ENCODE results near the gene TRIM33. TPM values are rescaled to one million over a fixed set of nuclear protein-coding genes. Genes with fewer than 3 reads are reported as not detected.

TRIM33 gene
- 10 to 100 TPM; 39.5 to 43.4 TPM for total RNA-seq

- H3K4me1 Mint-ChIP-seq (ENCODE audit: low read depth) = peaks cover 43% of the 10 kb centered on the region
- no peaks in the 10 kb centered on the region for H3K9me3 Mint-ChIP-seq (ENCODE audit: insufficient read depth)
- peak within 1 kb of the TSS; percentile 93 for H3K27ac Mint-ChIP-seq
- POLR2A ChIA-PET = interaction anchor here (0.7 to 2.6 kb wide), 16 partner anchors 10 to 246 kb away, joined by 3 to 13 read pairs (median 4); partner anchors contain the start of genes BCAS2 and CSDE1
- peaks cover 3% of the 10 kb centered on the region for H3K27me3 Mint-ChIP-seq (ENCODE audit: low read depth)
- peak; percentile 78 for ATAC-seq
- DNase-seq = peak; percentile 92
- CTCF ChIA-PET = interaction anchor here (0.7 to 1.6 kb wide), 8 partner anchors 14 to 1140 kb away, joined by 3 to 7 read pairs (median 3); no protein-coding TSS in a partner anchor
- peak within 1 kb of the TSS; percentile 88 for H3K4me3 Mint-ChIP-seq
- peaks cover 26% of the 10 kb centered on the region for H3K36me3 Mint-ChIP-seq (ENCODE audit: low read depth)
Measured at GRCh38 chr1:114511032-114511785, at the start of gene TRIM33. TRIM33 (minus strand) TSS chr1:114511203; CDS start chr1:114511076, 127 bp downstream.

- ChIA-PET CTCF (interaction anchor here (0.7 to 1.6 kb wide), 8 partner anchors 48 to 583 kb away, joined by 3 to 7 read pairs (median 4); partner anchors contain the start of gene OLFML3), POLR2A (no interaction called here)
- Mint-ChIP-seq H3K36me3 (ENCODE audit: low read depth) (peaks cover 9% of the 10 kb centered on the region), H3K9me3 (ENCODE audit: insufficient read depth) (no peaks in the 10 kb centered on the region), H3K4me1 (ENCODE audit: low read depth) (peaks cover 4% of the 10 kb centered on the region), H3K27me3 (ENCODE audit: low read depth) (no peaks in the 10 kb centered on the region), H3K27ac (no peak overlapping the region), H3K4me3 (no peak overlapping the region)
- ATAC-seq (no peak), DNase-seq (no peak)
Measured at GRCh38 chr1:114559356-114559755, 48.4 kb upstream of the TRIM33 start.

GRCh38 chr1:114558544-114558943 lies 47.5 kb upstream of the TRIM33 start:
- no peaks in the 10 kb centered on the region for H3K27me3 Mint-ChIP-seq (ENCODE audit: low read depth)
- peaks cover 4% of the 10 kb centered on the region for H3K36me3 Mint-ChIP-seq (ENCODE audit: low read depth)
- CTCF ChIA-PET = interaction anchor here (0.7 to 1.6 kb wide), 4 partner anchors 106 to 583 kb away, joined by 3 to 7 read pairs (median 4); no protein-coding TSS in a partner anchor
- no peaks in the 10 kb centered on the region for H3K9me3 Mint-ChIP-seq (ENCODE audit: insufficient read depth)
- H3K4me1 Mint-ChIP-seq (ENCODE audit: low read depth) = peaks cover 4% of the 10 kb centered on the region
- POLR2A ChIA-PET = no interaction called here
- H3K4me3 Mint-ChIP-seq = no peak overlapping the region
- no peak overlapping the region for H3K27ac Mint-ChIP-seq
- ATAC-seq (no peak), DNase-seq (no peak)

- H3K27me3 Mint-ChIP-seq (ENCODE audit: low read depth) = no peaks in the 10 kb centered on the region
- POLR2A ChIA-PET = interaction anchor here (0.6 to 1.1 kb wide), 2 partner anchors 24 to 42 kb away, joined by 3 to 6 read pairs; no protein-coding TSS in a partner anchor
- H3K36me3 Mint-ChIP-seq (ENCODE audit: low read depth) = no peaks in the 10 kb centered on the region
- H3K4me1 Mint-ChIP-seq (ENCODE audit: low read depth) = no peaks in the 10 kb centered on the region
- CTCF ChIA-PET = interaction anchor here (2.4 kb wide), 1 partner anchor 207 kb away, joined by 12 read pairs; no protein-coding TSS in a partner anchor
- no peaks in the 10 kb centered on the region for H3K9me3 Mint-ChIP-seq (ENCODE audit: insufficient read depth)
- no peak overlapping the region for H3K4me3 Mint-ChIP-seq
- ATAC-seq = no peak
- H3K27ac Mint-ChIP-seq = no peak overlapping the region
- no peak for DNase-seq
Measured at GRCh38 chr1:114554577-114554976, 43.6 kb upstream of the TRIM33 start.

GRCh38 chr1:114552106-114552639 lies 41.2 kb upstream of the TRIM33 start:
- H3K27me3 Mint-ChIP-seq (ENCODE audit: low read depth) = no peaks in the 10 kb centered on the region
- no peaks in the 10 kb centered on the region for H3K36me3 Mint-ChIP-seq (ENCODE audit: low read depth)
- CTCF ChIA-PET = no interaction called here

GRCh38 chr1:114551400-114551799 lies 40.4 kb upstream of the TRIM33 start:
- H3K27ac Mint-ChIP-seq = no peak overlapping the region
- ATAC-seq (no peak), DNase-seq (no peak)
- ChIA-PET POLR2A (no interaction called here), CTCF (no interaction called here)
- no peaks in the 10 kb centered on the region for H3K27me3 Mint-ChIP-seq (ENCODE audit: low read depth)
- H3K4me3 Mint-ChIP-seq = no peak overlapping the region
- H3K36me3 Mint-ChIP-seq (ENCODE audit: low read depth) = no peaks in the 10 kb centered on the region
- H3K9me3 Mint-ChIP-seq (ENCODE audit: insufficient read depth) = no peaks in the 10 kb centered on the region
- H3K4me1 Mint-ChIP-seq (ENCODE audit: low read depth) = no peaks in the 10 kb centered on the region

More at GRCh38 chr1:114552106-114552639, 41.2 kb upstream of the TRIM33 start:
- no peak for ATAC-seq
- no peaks in the 10 kb centered on the region for H3K9me3 Mint-ChIP-seq (ENCODE audit: insufficient read depth)
- POLR2A ChIA-PET = no interaction called here
- H3K4me1 Mint-ChIP-seq (ENCODE audit: low read depth) = no peaks in the 10 kb centered on the region
- H3K27ac Mint-ChIP-seq = no peak overlapping the region
- DNase-seq = no peak
- no peak overlapping the region for H3K4me3 Mint-ChIP-seq

- ChIA-PET CTCF (interaction anchor here (1.0 kb wide), 1 partner anchor 10 kb away, joined by 3 read pairs; no protein-coding TSS in a partner anchor), POLR2A (no interaction called here)
- Mint-ChIP-seq H3K27me3 (ENCODE audit: low read depth) (no peaks in the 10 kb centered on the region), H3K27ac (no peak overlapping the region), H3K36me3 (ENCODE audit: low read depth) (no peaks in the 10 kb centered on the region), H3K4me3 (no peak overlapping the region), H3K9me3 (ENCODE audit: insufficient read depth) (no peaks in the 10 kb centered on the region), H3K4me1 (ENCODE audit: low read depth) (no peaks in the 10 kb centered on the region)
- ATAC-seq (no peak), DNase-seq (no peak)
Measured at GRCh38 chr1:114550336-114550735, 39.3 kb upstream of the TRIM33 start.

GRCh38 chr1:114549137-114549536 lies 38.1 kb upstream of the TRIM33 start:
- no peaks in the 10 kb centered on the region for H3K4me1 Mint-ChIP-seq (ENCODE audit: low read depth)
- no peaks in the 10 kb centered on the region for H3K36me3 Mint-ChIP-seq (ENCODE audit: low read depth)
- ChIA-PET CTCF (no interaction called here), POLR2A (no interaction called here)
- no peak overlapping the region for H3K27ac Mint-ChIP-seq
- no peak overlapping the region for H3K4me3 Mint-ChIP-seq
- H3K27me3 Mint-ChIP-seq (ENCODE audit: low read depth) = no peaks in the 10 kb centered on the region
- ATAC-seq = no peak
- H3K9me3 Mint-ChIP-seq (ENCODE audit: insufficient read depth) = no peaks in the 10 kb centered on the region
- no peak for DNase-seq

GRCh38 chr1:114547076-114547475 lies 36.1 kb upstream of the TRIM33 start:
- Mint-ChIP-seq H3K27me3 (ENCODE audit: low read depth) (no peaks in the 10 kb centered on the region), H3K9me3 (ENCODE audit: insufficient read depth) (no peaks in the 10 kb centered on the region), H3K36me3 (ENCODE audit: low read depth) (no peaks in the 10 kb centered on the region), H3K27ac (no peak overlapping the region), H3K4me1 (ENCODE audit: low read depth) (no peaks in the 10 kb centered on the region), H3K4me3 (no peak overlapping the region)
- POLR2A ChIA-PET = no interaction called here
- DNase-seq (no peak), ATAC-seq (no peak)
- CTCF ChIA-PET = no interaction called here

GRCh38 chr1:114545796-114546195 lies 34.8 kb upstream of the TRIM33 start:
- no peaks in the 10 kb centered on the region for H3K36me3 Mint-ChIP-seq (ENCODE audit: low read depth)
- no peaks in the 10 kb centered on the region for H3K9me3 Mint-ChIP-seq (ENCODE audit: insufficient read depth)
- ATAC-seq (no peak), DNase-seq (no peak)
- ChIA-PET CTCF (interaction anchor here (1.1 kb wide), 1 partner anchor 21 kb away, joined by 3 read pairs; no protein-coding TSS in a partner anchor), POLR2A (no interaction called here)
- no peaks in the 10 kb centered on the region for H3K4me1 Mint-ChIP-seq (ENCODE audit: low read depth)
- H3K27me3 Mint-ChIP-seq (ENCODE audit: low read depth) = no peaks in the 10 kb centered on the region
- H3K27ac Mint-ChIP-seq = no peak overlapping the region
- H3K4me3 Mint-ChIP-seq = no peak overlapping the region

- Mint-ChIP-seq H3K27me3 (ENCODE audit: low read depth) (no peaks in the 10 kb centered on the region), H3K4me3 (no peak overlapping the region), H3K4me1 (ENCODE audit: low read depth) (no peaks in the 10 kb centered on the region), H3K36me3 (ENCODE audit: low read depth) (no peaks in the 10 kb centered on the region), H3K27ac (no peak overlapping the region), H3K9me3 (ENCODE audit: insufficient read depth) (no peaks in the 10 kb centered on the region)
- CTCF ChIA-PET = interaction anchor here (1.1 kb wide), 1 partner anchor 21 kb away, joined by 3 read pairs; no protein-coding TSS in a partner anchor
- DNase-seq = no peak
- no peak for ATAC-seq
- POLR2A ChIA-PET = no interaction called here
Measured at GRCh38 chr1:114545315-114545714, 34.3 kb upstream of the TRIM33 start.

GRCh38 chr1:114540821-114541220 lies 29.8 kb upstream of the TRIM33 start:
- H3K27me3 Mint-ChIP-seq (ENCODE audit: low read depth) = no peaks in the 10 kb centered on the region
- no peak overlapping the region for H3K4me3 Mint-ChIP-seq
- H3K27ac Mint-ChIP-seq = no peak overlapping the region
- H3K36me3 Mint-ChIP-seq (ENCODE audit: low read depth) = no peaks in the 10 kb centered on the region
- no peaks in the 10 kb centered on the region for H3K9me3 Mint-ChIP-seq (ENCODE audit: insufficient read depth)
- no peak for DNase-seq
- ChIA-PET POLR2A (no interaction called here), CTCF (interaction anchor here (1.1 kb wide), 1 partner anchor 194 kb away, joined by 3 read pairs; no protein-coding TSS in a partner anchor)
- ATAC-seq = no peak
- H3K4me1 Mint-ChIP-seq (ENCODE audit: low read depth) = no peaks in the 10 kb centered on the region

Data from activated CD8-positive, alpha-beta T cell treated with anti-CD3 and anti-CD28 coated beads, Interleukin-2, amount 10 ng/mL, durations not matched to agents 7 days and 5 days (primary cell).